GM18951 (cell line): ENCODE data around the gene TTC1.
A peak's percentile ranks its signal among the peaks of the same experiment; 100 is the strongest.
"Not testable (repeated sequence)": the region's sequence is repeated elsewhere in the genome, so short reads cannot be mapped to it uniquely, and the experiment has no call there.

Experiments
- POLR2A ChIP-seq: IDR thresholded peaks from 4 replicates; pipeline ENCODE4 v1.6.1; 2011; ENCODE audit warnings: mild to moderate bottlenecking; ENCODE audit not compliant: insufficient read length, insufficient read depth; ENCODE audit errors: extremely low read depth
- in situ Hi-C: fragments of 300-500 bp; cut with MboI; formaldehyde crosslinking; loops from one replicate; pipeline ENCODE4 v1.12.0; 2022; ENCODE audit warnings: low sequenced_read_pairs, mixed read lengths, inconsistent platforms; ENCODE audit not compliant: unreplicated experiment

The TTC1 gene

DNA sequence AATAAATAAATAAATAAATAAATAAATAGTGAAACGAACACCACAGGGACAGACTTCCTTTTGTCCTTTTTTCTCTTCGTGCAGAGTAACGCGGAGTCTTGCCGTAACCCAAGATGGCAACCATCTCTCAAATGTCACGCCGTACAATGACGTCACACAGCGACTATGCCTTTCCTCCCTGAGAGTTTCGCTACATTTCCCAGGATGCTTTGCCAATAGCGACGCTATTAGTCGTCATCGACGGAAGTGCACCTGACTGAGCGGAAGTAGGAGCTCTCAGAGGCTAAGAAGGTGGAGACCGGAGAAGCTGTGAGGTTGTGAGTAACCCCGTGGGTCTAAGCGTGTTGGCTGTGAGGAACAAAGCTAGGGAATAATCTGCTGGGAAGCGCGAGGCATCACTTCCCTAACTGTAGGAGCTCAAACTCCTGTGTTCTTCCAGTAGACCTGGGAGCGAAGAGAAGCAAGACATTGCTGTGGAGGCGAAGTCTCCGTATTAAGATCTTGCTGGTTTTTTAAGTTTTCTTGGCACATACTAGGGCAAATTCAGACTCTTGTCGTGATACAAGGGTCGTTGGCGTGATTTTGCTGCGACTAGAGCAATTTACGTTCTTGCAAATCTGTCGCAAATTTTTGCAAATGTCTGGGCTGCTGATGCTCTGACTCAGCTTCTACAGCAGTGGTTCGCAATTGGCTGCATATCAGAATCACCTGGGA, at the start of gene TTC1:
TTC1 (plus strand) TSS at position 263 of the 714 bp plus-strand sequence. CDS start 1,390 bp downstream, outside the sequence.
- in situ Hi-C loops = no loop called here
- peak; percentile 87 for TF ChIP-seq POLR2A

GRCh38 chr5:159961176-159962160, 47.5 kb upstream of the TTC1 start:
- TF ChIP-seq POLR2A = no peak
- in situ Hi-C loops = no loop called here

- in situ Hi-C loops = no loop called here
Measured at GRCh38 chr5:159962214-159962613, 46.7 kb upstream of the TTC1 start.

GRCh38 chr5:159963935-159964334, 45.0 kb upstream of the TTC1 start:
- in situ Hi-C loops = no loop called here

More at GRCh38 chr5:159962214-159962613, 46.7 kb upstream of the TTC1 start:
- no peak for TF ChIP-seq POLR2A

GRCh38 chr5:159965031-159965837, 43.7 kb upstream of the TTC1 start:
- no peak for TF ChIP-seq POLR2A
- in situ Hi-C loops = no loop called here

More at GRCh38 chr5:159963935-159964334, 45.0 kb upstream of the TTC1 start:
- no peak for TF ChIP-seq POLR2A

- in situ Hi-C loops = not testable (repeated sequence)
Measured at GRCh38 chr5:159965838-159966128, 43.2 kb upstream of the TTC1 start.

- no peak for TF ChIP-seq POLR2A
- in situ Hi-C loops = no loop called here
Measured at GRCh38 chr5:159969966-159970365, 39.0 kb upstream of the TTC1 start.

DNA sequence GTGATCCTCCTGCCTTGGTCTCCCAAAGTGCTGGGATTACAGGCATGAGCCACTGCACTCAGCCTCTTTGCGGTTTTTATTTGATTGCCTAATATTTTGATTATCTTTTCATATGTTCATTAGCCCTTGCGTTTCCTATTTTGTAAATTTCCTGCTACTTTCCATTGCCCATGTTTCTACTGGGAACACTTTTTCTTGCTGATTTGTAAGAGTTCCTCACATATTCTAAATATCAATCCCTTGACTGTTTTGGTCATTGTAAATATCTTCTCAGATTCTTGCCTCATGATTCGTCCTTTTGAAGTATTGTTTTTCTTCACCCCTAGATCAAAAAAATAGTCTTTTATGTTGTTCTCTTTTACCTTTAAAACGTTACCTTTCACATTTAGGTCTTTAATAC, 37.9 kb upstream of the TTC1 start:
- in situ Hi-C loops = no loop called here
- TF ChIP-seq POLR2A = no peak

DNA sequence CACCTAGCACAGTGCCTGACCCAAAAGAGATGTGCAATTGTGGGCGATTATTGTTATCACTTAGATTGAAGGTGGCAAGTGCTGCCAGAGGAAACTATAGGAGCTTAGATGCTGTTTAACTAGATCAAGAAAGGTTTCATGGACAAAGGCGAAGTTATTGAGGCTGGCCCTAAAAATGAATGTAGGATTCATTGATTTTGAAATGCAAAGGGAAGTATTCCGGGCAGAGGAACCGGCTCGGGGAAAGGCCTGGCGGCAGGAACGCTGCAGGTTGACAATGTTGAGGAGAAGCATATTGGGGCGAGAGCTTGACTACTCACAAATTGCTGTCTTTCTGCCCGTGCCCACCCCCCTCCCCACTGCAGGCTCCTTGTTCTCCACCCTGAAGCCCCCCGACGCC, 37.4 kb upstream of the TTC1 start:
- in situ Hi-C loops = no loop called here
- no peak for TF ChIP-seq POLR2A

DNA sequence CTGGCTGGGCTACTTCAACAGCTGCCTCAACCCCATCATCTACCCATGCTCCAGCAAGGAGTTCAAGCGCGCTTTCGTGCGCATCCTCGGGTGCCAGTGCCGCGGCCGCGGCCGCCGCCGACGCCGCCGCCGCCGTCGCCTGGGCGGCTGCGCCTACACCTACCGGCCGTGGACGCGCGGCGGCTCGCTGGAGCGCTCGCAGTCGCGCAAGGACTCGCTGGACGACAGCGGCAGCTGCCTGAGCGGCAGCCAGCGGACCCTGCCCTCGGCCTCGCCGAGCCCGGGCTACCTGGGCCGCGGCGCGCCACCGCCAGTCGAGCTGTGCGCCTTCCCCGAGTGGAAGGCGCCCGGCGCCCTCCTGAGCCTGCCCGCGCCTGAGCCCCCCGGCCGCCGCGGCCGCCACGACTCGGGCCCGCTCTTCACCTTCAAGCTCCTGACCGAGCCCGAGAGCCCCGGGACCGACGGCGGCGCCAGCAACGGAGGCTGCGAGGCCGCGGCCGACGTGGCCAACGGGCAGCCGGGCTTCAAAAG, 36.9 kb upstream of the TTC1 start:
- in situ Hi-C loops = no loop called here

GRCh38 chr5:159972538-159973362, 36.2 kb upstream of the TTC1 start:
- TF ChIP-seq POLR2A = no peak
- in situ Hi-C loops = no loop called here

More for the DNA sequence above, 36.9 kb upstream of the TTC1 start:
- no peak for TF ChIP-seq POLR2A

- in situ Hi-C loops = loop anchor here (25.0 kb wide), 2 partner anchors 688 to 813 kb away; no protein-coding TSS in a partner anchor
- no peak for TF ChIP-seq POLR2A
Measured at GRCh38 chr5:159975462-159976019, 33.4 kb upstream of the TTC1 start.
